Epithelial cell of proximal tubule (primary cell): ENCODE results near the gene MYO18B. TPM values are rescaled to one million over a fixed set of nuclear protein-coding genes. Genes with fewer than 3 reads are reported as not detected.

ENCODE experiments used
- DNase-seq: peaks from one replicate; pipeline ENCODE4 v3.0.0-alpha.2; 2011; ENCODE audit warnings: low read depth
- H3K4me3 ChIP-seq: 2 replicates; pipeline ENCODE4 v1.5.1; 2011; ENCODE audit warnings: low read depth, mild to moderate bottlenecking, low read length
- CTCF ChIP-seq: conservative IDR thresholded peaks from 2 replicates; pipeline ENCODE4 v1.5.1; 2012; ENCODE audit warnings: low read depth, mild to moderate bottlenecking, low read length
- total RNA-seq: library from RNA; depleted of rRNA; stranded (reverse); fragments of >200 nt; gene quantifications from 2 replicates; pipeline ENCODE4 v1.2.3, GENCODE V29; 2015

The MYO18B gene
- total RNA-seq, 1 donor from 2014 or later: not detected

GRCh38 chr22:25839755-25840154 is 97.8 kb downstream of the MYO18B start:
- H3K4me3 ChIP-seq: no peak overlapping the region
- no peak for TF ChIP-seq CTCF
- no peak for DNase-seq

DNA sequence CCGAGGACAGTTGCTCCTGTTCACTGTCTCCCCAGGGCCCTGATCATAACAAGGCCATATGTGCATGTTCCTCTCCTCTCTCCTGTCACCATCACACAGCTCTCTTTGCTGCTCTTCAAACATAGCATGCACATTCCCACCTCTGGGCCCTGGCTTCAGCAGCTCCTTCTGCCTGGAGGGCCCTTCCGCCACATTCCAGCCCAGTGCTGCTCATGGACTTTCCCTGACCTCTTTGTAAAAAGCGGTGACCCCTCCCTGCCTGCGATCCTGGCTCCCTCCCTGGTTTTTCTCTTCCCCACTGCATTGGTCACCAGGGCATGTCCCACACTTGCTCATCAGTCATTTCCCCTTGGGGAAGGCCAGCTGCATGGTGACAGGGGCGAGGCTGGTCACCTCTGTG is 98.2 kb downstream of the MYO18B start:
- no peak for DNase-seq
- H3K4me3 ChIP-seq: no peak overlapping the region
- no peak for TF ChIP-seq CTCF

DNA sequence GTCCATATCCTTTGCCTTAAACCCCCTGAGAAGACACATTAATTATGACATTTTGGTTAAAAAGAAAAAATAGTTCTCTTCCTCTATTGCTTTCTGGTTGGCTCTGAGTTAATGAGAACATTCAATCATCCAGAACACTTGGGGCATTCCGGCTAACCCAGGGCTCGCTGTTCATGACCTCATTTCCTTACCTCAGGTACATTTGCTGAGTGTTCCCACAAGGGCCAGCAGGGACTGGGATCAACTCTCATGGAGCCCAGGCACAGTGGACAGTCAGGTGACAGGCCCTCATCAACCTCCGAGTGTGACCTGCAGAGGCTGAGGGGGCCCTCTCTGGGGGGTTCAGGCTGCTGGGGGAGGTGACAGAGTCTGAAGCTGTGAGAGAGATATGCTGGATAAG is 98.9 kb downstream of the MYO18B start:
- H3K4me3 ChIP-seq: no peak overlapping the region
- no peak for DNase-seq
- TF ChIP-seq CTCF: no peak

- no peak for TF ChIP-seq CTCF
- no peak overlapping the region for H3K4me3 ChIP-seq
- no peak for DNase-seq
These were observed 99.8 kb downstream of the MYO18B start for GRCh38 chr22:25841775-25842174.

- no peak for DNase-seq
- no peak overlapping the region for H3K4me3 ChIP-seq
- TF ChIP-seq CTCF: no peak
These were observed 101.8 kb downstream of the MYO18B start for GRCh38 chr22:25843660-25844405.

- TF ChIP-seq CTCF: no peak
- H3K4me3 ChIP-seq: no peak overlapping the region
- DNase-seq: no peak
These were observed 102.6 kb downstream of the MYO18B start for GRCh38 chr22:25844601-25845000.

GRCh38 chr22:25845985-25846745 is 104.2 kb downstream of the MYO18B start:
- DNase-seq: no peak
- no peak overlapping the region for H3K4me3 ChIP-seq
- TF ChIP-seq CTCF: no peak
